HepG2 (cell line): ENCODE measurements around the gene CHD9NB. TPM values are rescaled to one million over a fixed set of nuclear protein-coding genes. Genes with fewer than 3 reads are reported as not detected.

Experiments
- ATAC-seq: fragments of 200-7000 bp; cut with Tn5 transposase; 3 replicates; pipeline ENCODE4 v1.9.1; 2020; ENCODE audit warnings: mild to moderate bottlenecking, moderate library complexity
- BruUV-seq: library from RNA; stranded (reverse); fragments of 400-500 nt; replicated peaks from 2 replicates; lab custom pipeline; 2021; lab: Mats Ljungman, UMichigan
- CTCF ChIA-PET: fragments of 300-600 bp; formaldehyde crosslinking; extraction: SDS; loops from one replicate; lab custom pipeline; 2021; ENCODE audit warnings: low total read pairs, inconsistent platforms, low intra/inter-chr PET ratio; lab: Yijun Ruan, JAX
- POLR2A ChIA-PET: fragments of 350-600 bp; sonication (Branson Sonifier 250); formaldehyde crosslinking; loops from one replicate; lab custom pipeline; 2020; ENCODE audit warnings: antibody characterized with exemption, inconsistent platforms; lab: Yijun Ruan, JAX
- DNase-seq: peaks from one replicate; pipeline ENCODE4 v3.0.0-alpha.2; 2015; ENCODE audit warnings: low spot score
- FAIRE-seq: peaks from 3 replicates; lab custom pipeline; 2011; peaks lifted over from hg19 to GRCh38; lab: Jason Lieb, UNC
- H2AFZ ChIP-seq: one replicate; pipeline ENCODE4 v1.6.1; 2011; ENCODE audit warnings: low read length, inconsistent platforms
- H3K27ac ChIP-seq: fragments of 300-600 bp; 3 replicates; pipeline ENCODE4 v1.8.0; 2011; ENCODE audit warnings: mixed run types, mild to moderate bottlenecking, mixed read lengths, low read length, inconsistent platforms; ENCODE audit not compliant: insufficient read depth; ENCODE audit errors: extremely low read length
- H3K27me3 ChIP-seq, 2 experiments: fragments of 200-600 bp in 1 of 2; 2 replicates in 1 of 2; 3 replicates in 1 of 2; pipeline versions ENCODE4 v1.6.0 to v1.8.0; 2011; ENCODE audit warnings: low read length in 2 of 2, mild to moderate bottlenecking in 2 of 2, moderate library complexity in 2 of 2, inconsistent platforms in 1 of 2; ENCODE audit not compliant: insufficient read depth in 2 of 2, control insufficient read depth in 1 of 2
- H3K36me3 ChIP-seq, 2 experiments: fragments of 200-600 bp in 1 of 2; replicated peaks in 1 of 2; 2 replicates in 1 of 2; 3 replicates in 1 of 2; pipeline versions ENCODE4 v1.5.1 to v1.8.0; 2011; ENCODE audit warnings: low read length in 2 of 2, inconsistent platforms in 1 of 2; ENCODE audit not compliant: insufficient read depth in 2 of 2, control insufficient read depth in 1 of 2
- H3K4me1 ChIP-seq: 2 replicates; pipeline ENCODE4 v1.5.1; 2012; ENCODE audit warnings: low read length, inconsistent platforms; ENCODE audit not compliant: insufficient read depth
- H3K4me2 ChIP-seq: 2 replicates; pipeline ENCODE4 v1.6.0; 2011; ENCODE audit warnings: low read depth, low read length, inconsistent platforms
- H3K4me3 ChIP-seq, 3 experiments: fragments of 200-600 bp in 1 of 3; sonication (generic), shearing (Covaris generic) in 1 of 3; replicated peaks in 1 of 3; 2 replicates each; pipeline ENCODE4 v1.5.1; 2011 to 2016; ENCODE audit warnings: low read length in 3 of 3, inconsistent platforms in 2 of 3, low read depth in 2 of 3, mild to moderate bottlenecking in 2 of 3, control low read depth in 1 of 3, mixed read lengths in 1 of 3; ENCODE audit not compliant: insufficient read depth in 1 of 3
- H3K79me2 ChIP-seq: one replicate; pipeline ENCODE4 v1.6.1; 2011; ENCODE audit warnings: low read length, inconsistent platforms; ENCODE audit not compliant: insufficient read depth
- H3K9ac ChIP-seq: 2 replicates; pipeline ENCODE4 v1.6.0; 2011; ENCODE audit warnings: mild to moderate bottlenecking, low read depth, low read length, inconsistent platforms; ENCODE audit not compliant: insufficient read depth
- H3K9me3 ChIP-seq: 2 replicates; pipeline ENCODE4 v1.5.1; 2012; ENCODE audit warnings: mild to moderate bottlenecking, low read length
- H4K20me1 ChIP-seq: 2 replicates; pipeline ENCODE4 v1.6.0; 2011; ENCODE audit warnings: inconsistent platforms, mild to moderate bottlenecking, low read length, moderate library complexity; ENCODE audit not compliant: insufficient read depth
- DMTF1 ChIP-seq: sonication (generic); formaldehyde crosslinking; IDR thresholded peaks from 2 replicates; pipeline ENCODE4 v1.4.0; 2020; ENCODE audit warnings: mild to moderate bottlenecking, missing genetic modification reagents
- DZIP1 ChIP-seq: sonication (generic); formaldehyde crosslinking; IDR thresholded peaks from 2 replicates; pipeline ENCODE4 v1.5.0; 2020; ENCODE audit warnings: mild to moderate bottlenecking, missing genetic modification reagents
- EEA1 ChIP-seq: sonication (generic); formaldehyde crosslinking; IDR thresholded peaks from 2 replicates; pipeline ENCODE4 v1.5.1; 2020; ENCODE audit warnings: mild to moderate bottlenecking, missing genetic modification reagents, borderline replicate concordance
- HOXA9 ChIP-seq: sonication (generic); formaldehyde crosslinking; IDR thresholded peaks from 2 replicates; pipeline ENCODE4 v1.8.1; 2022; ENCODE audit warnings: missing genetic modification reagents, mild to moderate bottlenecking, moderate library complexity, borderline replicate concordance
- KAT2B ChIP-seq: fragments of 150-350 bp; IDR thresholded peaks from 2 replicates; pipeline ENCODE4 v1.6.1; 2014; ENCODE audit warnings: low read depth, low read length, borderline replicate concordance
- ZNF205 ChIP-seq: IDR thresholded peaks from 2 replicates; pipeline ENCODE4 v1.6.1; 2018; ENCODE audit warnings: missing biosample characterization, missing genetic modification reagents
- ZNF530 ChIP-seq: sonication (generic); formaldehyde crosslinking; IDR thresholded peaks from 2 replicates; pipeline ENCODE4 v1.5.0; 2020; ENCODE audit warnings: low read depth, mild to moderate bottlenecking, missing genetic modification reagents
- ZNF629 ChIP-seq: sonication (generic); formaldehyde crosslinking; conservative IDR thresholded peaks from 2 replicates; pipeline ENCODE4 v1.5.0; 2020; ENCODE audit warnings: missing genetic modification reagents
- ZNF660 ChIP-seq: sonication (generic); formaldehyde crosslinking; IDR thresholded peaks from 2 replicates; pipeline ENCODE4 v1.5.1; 2020; ENCODE audit warnings: mild to moderate bottlenecking, low read depth, missing genetic modification reagents, borderline replicate concordance
- ZNF770 ChIP-seq: sonication (generic); formaldehyde crosslinking; IDR thresholded peaks from 2 replicates; pipeline ENCODE4 v1.5.0; 2020; ENCODE audit warnings: mild to moderate bottlenecking, missing genetic modification reagents
- WGBS: methylation state at CpG from one replicate; pipeline ENCODE4 v1.1.6; 2017; ENCODE audit warnings: low lambda C conversion rate; 5-methylcytosine and 5-hydroxymethylcytosine counted together
- in situ Hi-C: cut with HindIII; loops from 2 replicates; pipeline ENCODE4 v1.10.0; 2017; ENCODE audit warnings: low pct_unique_long_range_greater_than_20kb; ENCODE audit not compliant: extremely low pct_ligation_motif_present
- intact Hi-C: fragments of 100-400 bp; cut with micrococcal nuclease; formaldehyde crosslinking; loops from one replicate; pipeline ENCODE4 v1.10.0; 2022; ENCODE audit not compliant: unreplicated experiment
- polyA plus RNA-seq, 8 experiments: library from polyadenylated mRNA; depleted of rRNA in 3 of 8; stranded (reverse) in 7 of 8; unstranded in 1 of 8; fragments of >200 nt; fragmentation: Illumina TruSeq in 4 of 8; extraction: Trizol in 4 of 8; gene quantifications; 2 replicates each; pipeline versions ENCODE4 v1.2.1 to v1.2.3, GENCODE V29; 2011 to 2016; ENCODE audit warnings: low read depth in 4 of 8, missing spikeins in 1 of 8, mixed read lengths in 1 of 8; ENCODE audit not compliant: insufficient read depth in 1 of 8
- total RNA-seq, 5 experiments: library from RNA; depleted of rRNA; stranded (reverse); fragments of >200 nt; fragmentation: Illumina TruSeq; extraction: Trizol; gene quantifications; 2 replicates each; pipeline ENCODE4 v1.2.3, GENCODE V29; 2016; ENCODE audit warnings: low read depth in 1 of 5
- TF ChIP-seq, protein P1 (sequence below): sonication (generic); formaldehyde crosslinking; IDR thresholded peaks from 2 replicates; pipeline ENCODE4 v1.5.0; 2020; ENCODE audit warnings: mild to moderate bottlenecking, missing genetic modification reagents, borderline replicate concordance

Gene CHD9NB
- total and polyA plus RNA-seq, 2 of the 13 experiments (the other 11 are each of a cell fraction or from before 2014, with no cell fraction given): 0.17 to 0.18 TPM

DNA sequence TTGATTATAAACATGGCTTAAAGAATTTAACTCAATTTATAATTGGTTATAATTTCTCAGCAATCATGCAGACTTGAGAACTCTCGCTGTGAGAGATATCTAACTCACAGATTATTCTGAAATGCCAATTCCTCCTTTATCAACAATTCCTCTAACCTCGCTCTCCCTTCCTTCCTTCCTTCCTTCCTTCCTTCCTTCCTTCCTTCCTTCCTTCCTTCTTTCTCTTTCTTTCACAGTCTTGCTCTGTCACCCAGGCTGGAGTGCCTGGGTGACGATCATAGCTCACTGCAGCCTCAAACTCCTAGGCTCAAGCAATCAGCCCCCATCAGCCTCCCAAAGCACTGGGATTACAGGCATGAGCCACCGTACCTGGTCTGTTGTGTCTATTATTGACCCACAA is 44.5 kb upstream of the CHD9NB start:
- WGBS: 83% methylated on average over 4 of the region's 4 CpGs
- CTCF ChIA-PET: no interaction called here

More for the DNA sequence above, 44.5 kb upstream of the CHD9NB start:
- no peaks in the 10 kb centered on the region for H3K9me3 ChIP-seq
- H3K27ac ChIP-seq: no peak overlapping the region
- peaks cover 46% of the 10 kb centered on the region for H3K4me1 ChIP-seq
- BruUV-seq: no TSS peak
- no peak overlapping the region for H3K4me2 ChIP-seq
- no peak for ATAC-seq
- FAIRE-seq: no peak
- H4K20me1 ChIP-seq: peaks cover 4% of the 10 kb centered on the region; the same call in 1 of the 2 replicates
- TF ChIP-seq DMTF1 (no peak), ZNF629 (no peak), ZNF205 (no peak), ZNF770 (CRISPR knock-in tag) (no peak), HOXA9 (no peak), EEA1 (CRISPR knock-in tag) (no peak), DZIP1 (CRISPR knock-in tag) (no peak), KAT2B (no peak), ZNF530 (CRISPR knock-in tag) (no peak), ZNF660 (CRISPR knock-in tag) (no peak)
- TF ChIP-seq, protein P1, sequence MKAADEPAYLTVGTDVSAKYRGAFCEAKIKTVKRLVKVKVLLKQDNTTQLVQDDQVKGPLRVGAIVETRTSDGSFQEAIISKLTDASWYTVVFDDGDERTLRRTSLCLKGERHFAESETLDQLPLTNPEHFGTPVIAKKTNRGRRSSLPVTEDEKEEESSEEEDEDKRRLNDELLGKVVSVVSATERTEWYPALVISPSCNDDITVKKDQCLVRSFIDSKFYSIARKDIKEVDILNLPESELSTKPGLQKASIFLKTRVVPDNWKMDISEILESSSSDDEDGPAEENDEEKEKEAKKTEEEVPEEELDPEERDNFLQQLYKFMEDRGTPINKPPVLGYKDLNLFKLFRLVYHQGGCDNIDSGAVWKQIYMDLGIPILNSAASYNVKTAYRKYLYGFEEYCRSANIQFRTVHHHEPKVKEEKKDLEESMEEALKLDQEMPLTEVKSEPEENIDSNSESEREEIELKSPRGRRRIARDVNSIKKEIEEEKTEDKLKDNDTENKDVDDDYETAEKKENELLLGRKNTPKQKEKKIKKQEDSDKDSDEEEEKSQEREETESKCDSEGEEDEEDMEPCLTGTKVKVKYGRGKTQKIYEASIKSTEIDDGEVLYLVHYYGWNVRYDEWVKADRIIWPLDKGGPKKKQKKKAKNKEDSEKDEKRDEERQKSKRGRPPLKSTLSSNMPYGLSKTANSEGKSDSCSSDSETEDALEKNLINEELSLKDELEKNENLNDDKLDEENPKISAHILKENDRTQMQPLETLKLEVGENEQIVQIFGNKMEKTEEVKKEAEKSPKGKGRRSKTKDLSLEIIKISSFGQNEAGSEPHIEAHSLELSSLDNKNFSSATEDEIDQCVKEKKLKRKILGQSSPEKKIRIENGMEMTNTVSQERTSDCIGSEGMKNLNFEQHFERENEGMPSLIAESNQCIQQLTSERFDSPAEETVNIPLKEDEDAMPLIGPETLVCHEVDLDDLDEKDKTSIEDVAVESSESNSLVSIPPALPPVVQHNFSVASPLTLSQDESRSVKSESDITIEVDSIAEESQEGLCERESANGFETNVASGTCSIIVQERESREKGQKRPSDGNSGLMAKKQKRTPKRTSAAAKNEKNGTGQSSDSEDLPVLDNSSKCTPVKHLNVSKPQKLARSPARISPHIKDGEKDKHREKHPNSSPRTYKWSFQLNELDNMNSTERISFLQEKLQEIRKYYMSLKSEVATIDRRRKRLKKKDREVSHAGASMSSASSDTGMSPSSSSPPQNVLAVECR (CRISPR knock-in tag): no peak
- intact Hi-C loops (no loop called here), in situ Hi-C loops (no loop called here)
- H3K9ac ChIP-seq: no peak overlapping the region
- H3K79me2 ChIP-seq: peaks cover 18% of the 10 kb centered on the region
- H3K36me3 ChIP-seq: no peaks in the 10 kb centered on the region
- no peak for DNase-seq
- H2AFZ ChIP-seq: no peak overlapping the region
- H3K27me3 ChIP-seq: no peaks in the 10 kb centered on the region; a peak in 1 of 5 replicates
- no peak overlapping the region for H3K4me3 ChIP-seq
- POLR2A ChIA-PET: no interaction called here
